Right ventricle myocardium inferior (tissue), 1 donor: Measurements from ENCODE around the gene LMO2. TPM values are rescaled to one million over a fixed set of nuclear protein-coding genes. Genes with fewer than 3 reads are reported as not detected.
"Not testable (repeated sequence)": the region's sequence is repeated elsewhere in the genome, so short reads cannot be mapped to it uniquely, and the experiment has no call there.

Source experiments
- ATAC-seq: fragments of 200-7000 bp; cut with Tn5 transposase; one replicate; pipeline ENCODE4 v1.9.1; 2020; ENCODE audit warnings: mild to moderate bottlenecking, moderate library complexity
- DNase-seq: peaks from one replicate; pipeline ENCODE4 v3.0.0; 2021; ENCODE audit errors: missing footprints
- intact Hi-C: fragments of 100-400 bp; cut with DNase I; formaldehyde crosslinking; loops from one replicate; pipeline ENCODE4 v1.11.0; 2022
- long read RNA-seq: library from polyadenylated mRNA; unstranded; transcript quantifications from one replicate; pipeline ENCODE4 v2.0.0, GENCODE V29; 2021
- total RNA-seq: library from RNA; stranded (reverse); fragmentation: NEBNext Ultra II Directional; extraction: Animal tissue kit (Norgen Biotek cat#: 25700); gene quantifications from one replicate; pipeline ENCODE4 v1.2.1, GENCODE V29; 2021
- donor health status: DM: no; HTN: yes; CAD: no; lungs with severe emphysema.

The LMO2 gene
- 7.2 TPM for total RNA-seq
- long read RNA-seq, partial matches to known transcripts = 3 of 9 reads
- long read RNA-seq, other reads (novel, unspliced or antisense) = 4 of 9 reads

GRCh38 chr11:33891714-33892327 is at the start of gene LMO2:
Gene LMO2 (minus strand): TSS chr11:33892076. CDS start chr11:33869716, 22,360 bp downstream.
- intact Hi-C loops = no loop called here
- ATAC-seq = no peak
- no peak for DNase-seq

GRCh38 chr11:33940538-33940815 is 48.6 kb upstream of the LMO2 start:
- intact Hi-C loops = no loop called here
- ATAC-seq = no peak
- DNase-seq = no peak

GRCh38 chr11:33936725-33937604 is 45.1 kb upstream of the LMO2 start:
- peak; percentile 72 for DNase-seq
- peak; percentile 73 for ATAC-seq
- intact Hi-C loops = loop anchor here (1.0 kb wide), 1 partner anchor 68 kb away; no protein-coding TSS in a partner anchor

GRCh38 chr11:33935461-33936456 is 43.9 kb upstream of the LMO2 start:
- intact Hi-C loops = no loop called here
- ATAC-seq (no peak), DNase-seq (no peak)

GRCh38 chr11:33935005-33935404 is 43.1 kb upstream of the LMO2 start:
- DNase-seq (no peak), ATAC-seq (no peak)
- intact Hi-C loops = no loop called here

DNA sequence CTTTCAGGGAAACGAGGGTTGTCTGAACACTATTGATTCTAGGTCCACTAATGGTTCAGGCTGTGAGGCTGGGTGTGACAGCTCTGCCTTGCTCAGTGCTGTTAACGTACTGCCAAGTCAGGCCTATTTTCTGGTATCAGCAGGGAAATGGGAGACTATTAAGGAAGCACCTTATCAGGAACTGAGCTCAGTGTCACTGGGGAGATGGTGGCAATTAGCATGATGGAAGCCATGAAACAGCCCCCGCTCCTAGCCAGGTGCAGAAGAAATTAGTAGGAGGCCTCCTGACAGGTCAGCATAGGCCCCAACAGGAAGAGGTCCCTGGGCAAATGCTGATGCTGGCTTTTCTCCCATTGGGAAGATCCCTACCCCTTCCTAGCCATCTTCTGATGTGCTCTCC is 42.6 kb upstream of the LMO2 start:
- DNase-seq (no peak), ATAC-seq (no peak)
- intact Hi-C loops = no loop called here

DNA sequence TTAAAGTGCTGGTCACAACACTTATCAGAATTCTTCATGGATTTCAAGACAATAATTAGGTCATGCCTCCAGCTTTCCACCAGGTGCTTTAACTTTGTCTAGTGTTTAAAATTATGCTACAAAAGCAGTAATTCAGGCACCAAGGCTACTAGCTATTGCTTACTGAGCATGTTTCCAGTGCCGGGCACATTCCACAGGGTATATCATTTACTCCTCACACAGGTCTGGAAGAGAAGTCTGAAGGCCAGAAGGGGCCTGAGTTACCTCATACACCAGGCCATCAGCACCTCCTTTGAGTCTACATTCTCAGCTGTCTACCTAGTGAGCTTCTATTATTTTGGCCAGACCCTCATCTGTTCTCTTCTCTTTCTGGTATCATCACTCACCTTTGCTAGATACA is 41.7 kb upstream of the LMO2 start:
- DNase-seq (no peak), ATAC-seq (no peak)
- intact Hi-C loops = no loop called here

- no peak for DNase-seq
- intact Hi-C loops = no loop called here
- ATAC-seq = no peak
These were observed 40.8 kb upstream of the LMO2 start for GRCh38 chr11:33932721-33933120.

GRCh38 chr11:33931739-33932366 is 40.0 kb upstream of the LMO2 start:
- intact Hi-C loops = not testable (repeated sequence)

DNA sequence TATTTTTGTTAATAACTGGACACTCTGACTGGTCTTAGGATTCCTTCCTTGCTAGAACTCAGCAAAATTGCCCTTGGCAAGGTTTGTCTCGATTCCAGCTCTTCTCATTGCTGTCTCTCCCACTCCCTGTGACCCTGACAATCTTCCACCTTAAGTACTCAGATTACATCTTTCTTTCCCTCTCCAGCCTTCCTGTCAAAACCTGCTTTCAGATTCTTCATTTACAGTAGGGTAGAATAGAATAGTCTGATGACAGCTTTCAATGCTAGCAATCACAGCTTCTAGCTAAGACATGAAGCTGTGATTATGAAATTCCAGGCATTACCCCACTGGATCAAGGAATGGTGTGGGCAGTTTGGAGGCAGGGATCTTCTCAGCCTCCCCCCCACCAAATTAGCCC is 39.2 kb upstream of the LMO2 start:
- no peak for ATAC-seq

More at GRCh38 chr11:33931739-33932366, 40.0 kb upstream of the LMO2 start:
- DNase-seq, ATAC-seq: not testable (repeated sequence)

DNA sequence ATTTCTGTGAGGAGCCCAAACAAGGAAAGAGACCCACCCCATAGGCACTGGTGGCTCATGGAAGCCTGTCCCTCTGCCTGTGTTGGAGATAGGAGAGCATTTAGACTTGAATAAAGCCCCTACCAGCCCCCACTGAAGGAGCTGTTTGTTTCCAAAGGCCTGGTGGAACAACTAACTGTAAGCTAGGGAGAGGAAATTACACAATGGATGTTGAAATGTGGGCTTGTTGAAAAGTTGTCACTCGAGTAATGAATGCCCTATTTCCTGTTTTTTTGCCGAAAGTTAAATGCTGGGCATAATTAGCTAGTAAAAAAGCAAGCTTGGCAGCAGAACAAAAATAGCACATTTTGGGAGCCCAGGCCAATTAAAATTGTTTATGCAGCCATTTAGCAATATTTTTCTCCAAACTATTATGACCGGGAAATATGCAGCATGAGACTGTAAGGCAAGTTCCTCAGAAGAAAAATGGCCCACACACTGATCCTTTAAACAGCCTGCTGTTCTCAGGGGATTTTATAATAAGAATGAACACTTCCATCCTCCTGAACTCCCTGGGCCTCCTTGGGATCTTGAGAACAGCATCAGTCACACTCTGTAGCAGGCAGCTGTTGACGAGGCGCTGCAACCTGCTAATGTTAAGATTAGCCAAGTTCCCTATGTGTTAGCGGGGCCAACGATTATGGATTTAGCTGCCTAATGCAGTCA is 38.6 kb upstream of the LMO2 start:
- intact Hi-C loops = no loop called here
- ATAC-seq = peak; percentile 83
- no peak for DNase-seq

More for the DNA sequence above, 39.2 kb upstream of the LMO2 start:
- DNase-seq = no peak
- intact Hi-C loops = no loop called here

DNA sequence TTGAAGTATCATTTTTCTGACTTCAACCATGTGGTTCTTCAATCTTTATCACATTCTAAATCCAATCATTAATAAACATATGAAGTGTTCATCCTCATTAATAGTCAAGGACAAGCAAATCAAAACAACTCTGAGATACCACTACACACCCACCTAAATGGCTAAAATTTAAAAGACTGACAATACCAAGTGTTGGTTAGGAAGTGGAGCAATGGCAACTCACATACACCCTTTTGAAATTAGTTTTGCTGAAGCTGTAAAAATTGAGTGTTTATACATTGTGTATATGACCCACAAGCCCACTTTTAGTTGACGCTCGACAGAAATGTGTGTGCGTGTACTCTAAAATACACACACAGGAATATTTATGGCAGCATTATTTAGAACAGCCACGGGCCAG is 36.7 kb upstream of the LMO2 start:
- no peak for ATAC-seq
- intact Hi-C loops = no loop called here
- no peak for DNase-seq

DNA sequence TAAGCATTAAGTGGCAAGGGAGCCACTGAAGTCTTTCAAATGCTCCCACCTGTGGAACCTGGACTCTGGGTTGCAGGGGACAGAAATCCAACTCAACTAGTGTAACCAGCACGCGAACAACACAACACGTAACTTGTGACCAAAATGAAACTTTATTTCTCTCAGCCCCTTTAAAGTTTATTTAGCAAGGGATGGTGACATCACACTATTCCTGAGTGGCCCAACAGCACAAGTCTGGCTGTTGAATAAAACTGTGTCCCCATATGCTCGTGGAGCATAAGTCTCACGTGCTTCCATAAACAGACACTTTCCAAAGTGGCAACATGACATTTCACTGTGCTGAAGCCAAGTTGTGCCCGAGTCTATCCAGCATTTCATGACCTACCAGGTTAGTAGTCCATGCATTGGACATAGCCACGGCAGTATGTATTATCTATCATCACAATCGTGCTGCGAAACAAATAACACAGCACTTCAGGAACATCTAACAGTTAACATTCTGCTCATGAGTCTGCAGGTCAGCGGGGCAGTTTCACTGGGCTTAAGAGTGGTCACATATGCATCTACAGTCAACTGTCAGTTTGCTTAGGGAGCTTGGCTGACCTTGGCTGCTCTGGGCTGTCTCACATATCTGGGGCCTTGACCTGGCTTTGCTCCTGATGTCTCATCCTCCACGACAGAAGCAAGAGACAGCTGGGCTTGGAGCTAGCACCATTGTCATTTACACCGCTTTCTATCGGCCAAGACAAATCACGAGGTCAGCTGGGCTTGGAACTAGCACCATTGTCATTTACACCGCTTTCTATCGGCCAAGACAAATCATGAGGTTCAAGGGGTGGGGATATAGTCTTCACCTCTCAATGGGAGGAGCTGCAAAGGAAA is 35.0 kb upstream of the LMO2 start:
- ATAC-seq (no peak), DNase-seq (no peak)
- intact Hi-C loops = no loop called here

DNA sequence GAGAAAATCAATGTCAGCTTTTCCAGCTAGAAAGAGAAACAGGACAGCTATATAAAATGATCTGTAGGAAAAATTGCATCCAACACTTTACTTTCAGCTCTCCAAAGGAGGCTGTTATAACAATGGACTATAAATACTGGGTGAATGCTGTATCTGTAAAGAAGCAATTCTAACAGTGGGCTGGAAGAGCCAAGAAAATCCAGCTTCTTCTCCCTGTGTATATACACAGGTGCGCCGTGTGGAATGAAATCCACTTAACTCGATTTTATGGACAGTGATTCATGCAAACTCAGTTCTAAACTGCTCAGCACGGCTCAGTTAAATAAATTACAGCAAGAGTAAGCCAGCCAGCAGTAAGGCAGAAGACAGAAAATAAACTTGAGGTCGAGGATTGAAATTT is 32.5 kb upstream of the LMO2 start:
- DNase-seq = no peak
- no peak for ATAC-seq
- intact Hi-C loops = no loop called here

DNA sequence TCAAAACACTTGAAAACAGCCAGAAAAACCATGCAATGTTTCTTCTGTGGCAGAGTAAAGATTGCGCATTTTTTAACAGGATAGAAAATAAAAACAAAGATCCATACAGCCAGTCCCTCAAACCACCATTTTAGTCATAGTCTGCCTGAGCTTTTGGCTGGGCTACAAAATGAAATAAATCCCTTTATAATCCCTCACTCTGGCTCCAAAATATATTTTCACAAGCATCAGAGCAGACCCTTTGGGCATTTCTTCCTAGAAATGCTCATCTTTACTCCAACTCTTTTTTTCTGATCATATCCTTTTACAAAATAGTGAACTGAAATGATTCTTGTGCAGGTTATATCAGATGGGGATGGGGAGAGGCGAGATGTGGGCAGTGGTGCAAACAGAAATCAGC is 31.8 kb upstream of the LMO2 start:
- intact Hi-C loops = no loop called here
- DNase-seq (no peak), ATAC-seq (no peak)

GRCh38 chr11:33920838-33921613 is 29.1 kb upstream of the LMO2 start:
- intact Hi-C loops = no loop called here
- DNase-seq = no peak
- no peak for ATAC-seq
